H9 (cell line): ENCODE data around the gene NTNG2. TPM values are rescaled to one million over a fixed set of nuclear protein-coding genes. Genes with fewer than 3 reads are reported as not detected.
A peak's percentile ranks its signal among the peaks of the same experiment; 100 is the strongest.

Experiments used
- DNase-seq: peaks from one replicate; pipeline ENCODE4 v3.0.0-alpha.2; 2017
- H2AFZ ChIP-seq: one replicate; pipeline ENCODE4 v1.6.1; 2013; ENCODE audit warnings: mild to moderate bottlenecking, low read length, control low read depth, moderate library complexity
- H2AK5ac ChIP-seq: 2 replicates; pipeline ENCODE4 v1.6.1; 2013; ENCODE audit warnings: low read length, control low read depth, mixed read lengths; ENCODE audit not compliant: insufficient read length
- H2BK120ac ChIP-seq: one replicate; pipeline ENCODE4 v1.6.1; 2013; ENCODE audit warnings: low read depth, mild to moderate bottlenecking, low read length, control low read depth, inconsistent platforms; ENCODE audit not compliant: poor library complexity, severe bottlenecking
- H2BK12ac ChIP-seq: 2 replicates; pipeline ENCODE4 v1.6.1; 2013; ENCODE audit warnings: low read length, control low read depth, mixed read lengths, low read depth; ENCODE audit not compliant: insufficient read length
- H2BK15ac ChIP-seq: 2 replicates; pipeline ENCODE4 v1.6.1; 2013; ENCODE audit warnings: low read depth, low read length, control low read depth
- H2BK20ac ChIP-seq: one replicate; pipeline ENCODE4 v1.6.1; 2013; ENCODE audit warnings: low read depth, mild to moderate bottlenecking, low read length, control low read depth, inconsistent platforms; ENCODE audit not compliant: poor library complexity, severe bottlenecking
- H2BK5ac ChIP-seq: 2 replicates; pipeline ENCODE4 v1.6.1; 2013; ENCODE audit warnings: low read length, control low read depth, mixed read lengths; ENCODE audit not compliant: insufficient read length
- H3K14ac ChIP-seq: 2 replicates; pipeline ENCODE4 v1.6.1; 2013; ENCODE audit warnings: low read length, control low read depth; ENCODE audit not compliant: insufficient read depth
- H3K18ac ChIP-seq: 2 replicates; pipeline ENCODE4 v1.6.1; 2013; ENCODE audit warnings: low read depth, mild to moderate bottlenecking, mixed read lengths, low read length, control low read depth; ENCODE audit not compliant: insufficient read length
- H3K23ac ChIP-seq: 2 replicates; pipeline ENCODE4 v1.6.1; 2013; ENCODE audit warnings: low read length, control low read depth, mixed read lengths, low read depth; ENCODE audit not compliant: insufficient read length
- H3K23me2 ChIP-seq: 2 replicates; pipeline ENCODE4 v1.6.1; 2013; ENCODE audit warnings: low read depth, mild to moderate bottlenecking, mixed read lengths, low read length, control low read depth; ENCODE audit not compliant: insufficient read length, poor library complexity, severe bottlenecking
- H3K27ac ChIP-seq: 2 replicates; pipeline ENCODE4 v1.5.1; 2013; ENCODE audit warnings: low read length, control low read depth, mixed read lengths, low read depth; ENCODE audit not compliant: insufficient read length
- H3K27me3 ChIP-seq: 2 replicates; pipeline ENCODE4 v1.6.1; 2013; ENCODE audit warnings: low read length, control low read depth, inconsistent platforms; ENCODE audit not compliant: insufficient read depth
- H3K4ac ChIP-seq: 2 replicates; pipeline ENCODE4 v1.6.1; 2013; ENCODE audit warnings: low read depth, mild to moderate bottlenecking, control low read depth, inconsistent platforms, low read length, moderate library complexity
- H3K4me1 ChIP-seq: 2 replicates; pipeline ENCODE4 v1.6.1; 2013; ENCODE audit warnings: low read length, control low read depth, inconsistent platforms; ENCODE audit not compliant: insufficient read depth
- H3K4me2 ChIP-seq: 2 replicates; pipeline ENCODE4 v1.6.1; 2013; ENCODE audit warnings: low read length, control low read depth, mixed read lengths; ENCODE audit not compliant: insufficient read length, insufficient read depth
- H3K56ac ChIP-seq: 2 replicates; pipeline ENCODE4 v1.6.1; 2013; ENCODE audit warnings: low read depth, mild to moderate bottlenecking, mixed read lengths, low read length, control low read depth; ENCODE audit not compliant: insufficient read length
- H3K79me1 ChIP-seq: 2 replicates; pipeline ENCODE4 v1.6.1; 2013; ENCODE audit warnings: low read depth, mild to moderate bottlenecking, moderate library complexity, low read length, control low read depth, inconsistent platforms; ENCODE audit not compliant: insufficient read depth, poor library complexity, severe bottlenecking
- H3K79me2 ChIP-seq: 2 replicates; pipeline ENCODE4 v1.6.1; 2013; ENCODE audit warnings: low read length, control low read depth, inconsistent platforms; ENCODE audit not compliant: insufficient read depth
- H3K9ac ChIP-seq: 2 replicates; pipeline ENCODE4 v1.6.1; 2013; ENCODE audit warnings: low read length, control low read depth, mixed read lengths; ENCODE audit not compliant: insufficient read length; ENCODE audit errors: extremely low read depth
- H3K9me3 ChIP-seq: one replicate; pipeline ENCODE4 v1.6.1; 2013; ENCODE audit warnings: low read depth, low read length, inconsistent platforms; ENCODE audit not compliant: control insufficient read depth
- H3T11ph ChIP-seq: one replicate; pipeline ENCODE4 v1.6.1; 2013; ENCODE audit warnings: mild to moderate bottlenecking, low read length, control low read depth, inconsistent platforms
- H4K20me1 ChIP-seq: one replicate; pipeline ENCODE4 v1.6.1; 2013; ENCODE audit not compliant: control insufficient read depth, insufficient read length, insufficient read depth
- H4K5ac ChIP-seq: 2 replicates; pipeline ENCODE4 v1.6.1; 2013; ENCODE audit warnings: low read depth, mild to moderate bottlenecking, mixed read lengths, low read length, control low read depth; ENCODE audit not compliant: insufficient read length
- H4K8ac ChIP-seq: replicated peaks from 2 replicates; pipeline ENCODE4 v1.6.1; 2013; ENCODE audit warnings: low read length, control low read depth, mixed read lengths, low read depth; ENCODE audit not compliant: insufficient read length
- H4K91ac ChIP-seq: 2 replicates; pipeline ENCODE4 v1.6.1; 2013; ENCODE audit warnings: low read depth, mild to moderate bottlenecking, moderate library complexity, mixed read lengths, low read length, control low read depth; ENCODE audit not compliant: insufficient read length
- H3K27ac Mint-ChIP-seq, 3 experiments: 2 replicates in 2 of 3; 3 replicates in 1 of 3; pipeline ENCODE4 v1.8.0; 2020 to 2021; ENCODE audit warnings: mixed read lengths in 3 of 3, mild to moderate bottlenecking in 1 of 3, moderate library complexity in 1 of 3
- H3K27me3 Mint-ChIP-seq: 2 replicates; pipeline ENCODE4 v1.8.0; 2021; ENCODE audit warnings: low read depth, mild to moderate bottlenecking, moderate library complexity, mixed read lengths
- H3K36me3 Mint-ChIP-seq, 3 experiments: 2 replicates in 2 of 3; 3 replicates in 1 of 3; pipeline ENCODE4 v1.8.0; 2020 to 2021; ENCODE audit warnings: low read depth in 3 of 3, mixed read lengths in 3 of 3; ENCODE audit not compliant: insufficient read depth in 1 of 3
- H3K4me1 Mint-ChIP-seq, 2 experiments: 2 replicates each; pipeline ENCODE4 v1.8.0; 2020; ENCODE audit warnings: mixed read lengths in 2 of 2
- H3K4me3 Mint-ChIP-seq, 2 experiments: 2 replicates in 1 of 2; 3 replicates in 1 of 2; pipeline ENCODE4 v1.8.0; 2020 to 2021; ENCODE audit warnings: mild to moderate bottlenecking in 2 of 2, mixed read lengths in 2 of 2, moderate library complexity in 1 of 2
- H3K9me3 Mint-ChIP-seq, 2 experiments: 2 replicates in 1 of 2; 3 replicates in 1 of 2; pipeline ENCODE4 v1.8.0; 2020; ENCODE audit warnings: mild to moderate bottlenecking in 2 of 2, mixed read lengths in 2 of 2, moderate library complexity in 1 of 2
- CTCF ChIP-seq: fragments of 200-600 bp; sonication (generic); conservative IDR thresholded peaks from 3 replicates; pipeline ENCODE4 v1.8.0; 2021; ENCODE audit warnings: antibody characterized with exemption, mild to moderate bottlenecking
- WGBS: extraction: QIAGEN DNeasy Blood & Tissue Kit; methylation state at CpG from one replicate; pipeline ENCODE4 v1.1.7; 2013; ENCODE audit warnings: missing lambda C conversion rate, low lambda C conversion rate, mixed read lengths; ENCODE audit not compliant: insufficient read length; ENCODE audit errors: extremely low coverage; 5-methylcytosine and 5-hydroxymethylcytosine counted together
- total RNA-seq: library from RNA; stranded (reverse); gene quantifications from 2 replicates; pipeline ENCODE4 v1.2.1, GENCODE V29; 2021

Gene NTNG2
- total RNA-seq, 1 experiment from 2014 or later: 0.52 TPM

- Mint-ChIP-seq H3K4me1 (peaks cover 10 to 35% of the 10 kb centered on the region in 2 experiments; a peak in 3 of 4 replicates), H3K27me3 (peaks cover 52% of the 10 kb centered on the region), H3K9me3 (no peaks in the 10 kb centered on the region), H3K4me3 (peak overlapping the region; percentile 74 to 87), H3K36me3 (no peaks in the 10 kb centered on the region; a peak in 1 of 7 replicates), H3K27ac (no peak overlapping the region)
- H3K23me2 ChIP-seq: peaks cover 18% of the 10 kb centered on the region
- no peak overlapping the region for H3T11ph ChIP-seq
- no peak overlapping the region for H4K5ac ChIP-seq
- no peaks in the 10 kb centered on the region for H4K20me1 ChIP-seq
- H4K91ac ChIP-seq: no peak overlapping the region
- peak; percentile 56 for DNase-seq
- H2BK12ac ChIP-seq: no peak overlapping the region
- H3K56ac ChIP-seq: no peak overlapping the region
- no peak overlapping the region for H2AK5ac ChIP-seq
- H3K4ac ChIP-seq: no peak overlapping the region
- H2BK120ac ChIP-seq: no peak overlapping the region
- H4K8ac ChIP-seq: no peak overlapping the region
- no peak overlapping the region for H3K23ac ChIP-seq
- H3K79me1 ChIP-seq: no peaks in the 10 kb centered on the region
- no peak overlapping the region for H2BK15ac ChIP-seq
- TF ChIP-seq CTCF: no peak
- H2BK20ac ChIP-seq: no peak overlapping the region
- WGBS: no CpG with 5 or more reads among the region's 81 CpGs
- H3K9me3 ChIP-seq: no peaks in the 10 kb centered on the region
- no peak overlapping the region for H2BK5ac ChIP-seq
- no peaks in the 10 kb centered on the region; the same call in 1 of the 2 replicates for H3K27me3 ChIP-seq
- peak overlapping the region; percentile 40 for H3K18ac ChIP-seq
- no peaks in the 10 kb centered on the region; the same call in 1 of the 2 replicates for H3K4me1 ChIP-seq
- H3K4me2 ChIP-seq: peak overlapping the region; percentile 65
- no peak overlapping the region for H3K27ac ChIP-seq
- no peak overlapping the region for H3K14ac ChIP-seq
- H3K9ac ChIP-seq: no peak overlapping the region
- H2AFZ ChIP-seq: no peak overlapping the region
- no peaks in the 10 kb centered on the region for H3K79me2 ChIP-seq
Observed at GRCh38 chr9:132241840-132242620, 80.2 kb downstream of the NTNG2 start.
